ENCODE results near the gene PITPNC1. TPM values are rescaled to one million over a fixed set of nuclear protein-coding genes. Genes with fewer than 3 reads are reported as not detected.

The PITPNC1 gene
- total RNA-seq, 1 experiment from 2014 or later, result 6.3 TPM

DNA sequence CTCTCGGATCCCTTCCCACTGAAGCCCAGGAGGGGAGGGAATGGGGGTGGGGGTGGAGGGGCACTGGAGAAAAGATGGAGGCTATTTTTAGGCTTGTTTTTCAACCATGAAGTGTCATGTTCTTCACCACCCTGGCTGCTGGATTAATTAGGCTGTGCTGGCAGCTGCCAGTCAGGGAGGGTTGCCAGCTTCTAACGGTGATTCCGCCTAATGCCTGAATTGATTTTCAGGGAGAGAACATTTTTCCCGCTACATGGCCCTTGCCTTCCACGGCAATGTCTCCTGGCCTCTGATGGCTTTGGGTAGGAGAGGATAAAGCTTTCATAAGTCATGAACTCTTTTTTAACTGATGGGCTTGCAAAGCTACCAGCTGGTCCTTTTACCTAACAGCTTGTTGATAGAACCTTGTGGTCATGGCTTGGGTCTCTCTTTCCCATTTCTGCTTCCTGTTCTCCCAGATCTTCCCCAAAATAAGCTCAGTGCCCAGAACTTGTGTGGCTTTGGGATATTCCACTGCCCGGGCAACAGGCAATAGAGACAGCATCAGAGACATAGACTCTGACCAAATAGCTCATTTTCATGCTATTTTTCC, 167.4 kb downstream of the PITPNC1 start:
- in situ Hi-C loops (cut with HindIII; ENCODE audit: low pct_unique_long_range_greater_than_20kb, low sequenced_read_pairs), result no loop called here

DNA sequence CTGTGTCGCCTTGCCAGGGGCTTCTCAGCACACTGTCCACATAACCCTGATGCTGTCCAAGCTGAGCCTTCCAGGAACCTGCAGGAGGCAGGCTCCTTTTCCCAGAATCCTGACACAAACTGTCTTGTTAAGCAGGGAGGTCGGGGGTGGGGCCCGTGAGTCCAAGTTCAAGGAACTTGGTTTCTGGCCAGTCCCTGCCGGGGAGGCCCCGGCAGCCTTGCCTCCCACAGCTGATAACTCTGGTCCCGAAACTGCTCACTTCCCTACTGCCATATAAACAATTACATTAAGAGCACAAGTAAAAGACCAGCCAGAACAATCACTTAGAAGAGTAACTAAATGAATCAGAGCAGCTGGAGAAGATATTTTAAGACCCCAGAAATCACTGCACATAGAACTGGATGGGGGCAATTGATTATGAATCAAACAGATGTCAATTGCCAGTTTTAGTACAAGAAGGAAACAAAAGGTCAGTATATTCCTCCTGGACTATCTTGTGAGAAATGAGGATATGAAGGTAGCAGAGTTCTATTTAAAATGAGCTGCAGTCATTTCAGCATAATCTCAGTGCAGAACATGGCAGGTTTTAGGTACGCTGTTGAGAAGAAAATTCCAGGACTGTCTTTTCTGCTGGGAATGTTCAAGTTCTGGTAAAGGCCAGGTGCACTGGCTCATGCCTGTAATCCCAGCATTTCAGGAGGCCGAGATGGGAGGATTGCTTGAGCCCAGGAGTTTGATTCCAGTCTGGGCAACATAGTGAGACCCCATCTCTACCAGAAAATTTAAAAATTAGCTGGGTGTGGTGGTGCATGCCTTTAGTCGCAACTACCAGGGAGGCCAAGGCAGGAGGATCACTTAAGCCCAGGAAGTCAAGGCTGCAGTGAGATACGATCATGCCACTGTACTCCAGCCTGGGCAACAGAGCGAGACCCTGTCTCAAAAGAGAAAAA, 169.8 kb downstream of the PITPNC1 start:
- no peak for DNase-seq (ENCODE audit: low read depth)
- in situ Hi-C loops (cut with HindIII; ENCODE audit: low pct_unique_long_range_greater_than_20kb, low sequenced_read_pairs), result no loop called here

More for the DNA sequence above, 167.4 kb downstream of the PITPNC1 start:
- DNase-seq (ENCODE audit: low read depth), result no peak

DNA sequence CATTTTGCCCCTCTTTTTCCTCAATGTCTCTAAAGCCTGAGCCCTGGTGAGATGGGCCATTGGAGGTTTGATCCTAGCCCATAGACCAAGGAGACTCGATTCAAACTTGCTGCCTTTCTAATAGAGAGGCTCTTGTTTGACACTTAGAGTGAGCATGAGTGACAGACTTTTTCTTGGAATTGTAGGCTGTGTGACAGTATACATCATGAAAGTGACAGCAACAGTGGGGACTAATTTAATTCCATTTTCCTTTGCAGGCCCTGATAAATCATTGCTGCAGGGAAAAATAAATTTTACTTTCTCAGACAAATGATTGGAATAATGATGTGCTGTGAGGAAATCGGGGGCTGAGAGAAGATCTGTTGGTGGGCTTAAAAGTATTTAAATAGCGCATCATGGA, 171.6 kb downstream of the PITPNC1 start:
- in situ Hi-C loops (cut with HindIII; ENCODE audit: low pct_unique_long_range_greater_than_20kb, low sequenced_read_pairs), result no loop called here
- no peak for DNase-seq (ENCODE audit: low read depth)

DNA sequence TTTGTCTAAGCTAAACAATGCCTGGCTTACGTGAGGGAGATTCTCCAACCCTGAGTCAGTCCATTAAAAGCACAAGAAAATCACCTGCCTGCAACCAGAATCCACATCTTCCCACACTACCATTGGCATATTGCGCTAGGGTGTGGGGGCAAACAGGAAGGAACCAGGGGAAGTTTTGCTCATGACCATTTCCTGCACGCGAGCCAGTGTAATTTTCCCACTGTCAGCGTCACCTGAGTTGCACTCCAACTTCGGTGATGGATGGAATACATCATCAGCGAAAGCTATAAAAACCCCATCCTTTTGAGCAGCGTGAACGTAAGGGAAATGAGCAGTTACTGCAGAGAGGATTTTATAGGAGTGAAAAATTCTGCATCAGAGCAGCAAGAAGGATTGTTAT, 172.7 kb downstream of the PITPNC1 start:
- in situ Hi-C loops (cut with HindIII; ENCODE audit: low pct_unique_long_range_greater_than_20kb, low sequenced_read_pairs), result no loop called here
- no peak for DNase-seq (ENCODE audit: low read depth)

DNA sequence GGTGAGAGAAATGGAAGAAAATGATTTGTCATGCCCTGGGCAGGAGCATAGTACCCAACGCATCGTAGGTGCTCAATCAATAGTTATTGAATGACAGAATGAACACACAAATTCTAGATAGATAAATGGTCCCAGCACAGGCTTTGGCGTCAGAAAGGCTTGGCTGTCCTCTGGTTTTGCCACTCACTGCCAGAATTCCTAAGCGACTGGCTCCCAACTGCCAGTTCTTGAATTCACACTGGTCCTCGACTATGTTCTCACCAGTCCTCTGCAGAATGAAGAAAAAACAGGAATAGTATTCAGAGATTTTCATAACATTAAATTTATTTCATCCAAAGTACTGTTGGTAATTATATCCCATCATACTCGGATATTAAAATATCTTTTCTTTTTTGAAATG, 177.6 kb downstream of the PITPNC1 start:
- in situ Hi-C loops (cut with HindIII; ENCODE audit: low pct_unique_long_range_greater_than_20kb, low sequenced_read_pairs), result no loop called here
- no peak for DNase-seq (ENCODE audit: low read depth)

DNA sequence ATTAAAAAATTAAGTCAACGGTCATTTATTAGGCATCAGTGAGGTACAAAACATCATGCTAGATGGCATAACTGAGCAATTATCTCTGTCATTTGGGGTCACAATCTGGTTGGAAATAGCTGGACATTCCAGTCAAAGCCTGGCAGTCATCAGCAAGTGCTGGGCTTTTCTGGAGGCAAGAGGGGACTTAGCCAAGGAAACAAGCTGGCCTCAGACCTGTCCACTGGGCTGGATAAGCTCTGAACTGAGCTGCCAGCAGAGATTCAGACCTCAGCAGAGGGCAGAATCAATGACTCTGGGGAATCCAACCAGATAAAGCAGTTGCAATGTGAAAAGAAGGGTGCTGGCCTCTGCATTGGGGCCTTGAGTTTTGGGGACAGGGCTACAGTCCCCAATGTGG, 178.8 kb downstream of the PITPNC1 start:
- DNase-seq (ENCODE audit: low read depth), result no peak
- in situ Hi-C loops (cut with HindIII; ENCODE audit: low pct_unique_long_range_greater_than_20kb, low sequenced_read_pairs), result no loop called here

DNA sequence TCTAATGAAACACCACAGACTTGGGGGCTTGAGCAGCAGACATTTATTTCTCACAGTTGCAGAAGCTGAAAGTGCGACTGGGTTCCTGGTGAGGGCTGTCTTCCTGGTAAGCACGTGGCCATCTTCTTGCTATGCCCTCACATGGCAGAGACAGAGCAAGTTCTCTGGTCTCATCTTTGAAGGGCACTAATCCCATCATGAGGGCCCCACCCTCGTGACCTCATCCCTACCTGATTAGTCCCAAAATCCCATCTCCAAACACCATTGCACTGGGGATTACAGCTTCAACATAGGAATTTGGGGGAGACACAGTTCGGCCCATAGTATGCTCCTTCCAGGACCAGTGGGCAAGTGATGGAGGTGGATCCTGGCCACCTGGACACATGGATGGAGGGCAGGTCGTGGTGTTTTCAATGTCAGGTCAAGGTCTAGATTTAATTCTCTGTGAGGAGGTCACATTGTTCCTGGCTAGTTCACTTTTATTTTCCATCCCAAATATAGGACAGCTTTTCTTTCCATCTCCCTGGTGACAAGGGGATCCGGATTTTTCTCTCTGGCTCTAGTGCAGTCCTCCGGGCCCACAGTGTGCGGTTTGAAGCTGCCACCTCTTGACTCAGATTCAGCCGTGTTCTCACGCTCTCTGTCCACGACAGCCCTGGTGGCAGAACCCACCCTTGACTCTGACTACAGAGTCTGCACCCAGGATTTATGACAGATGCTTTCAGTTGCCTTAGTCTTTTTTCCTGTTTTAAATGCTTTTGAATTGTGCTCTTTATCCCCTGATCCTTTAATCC, 180.2 kb downstream of the PITPNC1 start:
- in situ Hi-C loops (cut with HindIII; ENCODE audit: low pct_unique_long_range_greater_than_20kb, low sequenced_read_pairs), result no loop called here

DNA sequence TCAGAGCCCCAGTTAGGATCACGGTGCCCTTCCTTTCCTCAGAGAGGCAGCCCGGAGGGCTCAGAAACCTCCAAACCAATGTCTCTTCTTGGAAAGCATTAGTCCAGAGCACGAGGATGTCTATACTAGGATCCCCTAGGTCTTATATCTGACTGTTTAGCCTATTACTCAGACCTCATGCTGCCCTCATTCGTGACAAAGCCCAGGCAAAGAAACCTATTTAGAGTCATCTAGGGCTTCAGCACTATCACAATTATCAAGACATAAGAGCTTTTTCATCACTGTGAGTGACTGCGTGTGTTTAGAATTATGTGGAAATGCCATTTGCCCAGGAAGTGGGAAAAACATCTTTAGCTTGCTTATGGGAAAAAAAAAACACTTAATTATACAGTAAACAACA, 180.8 kb downstream of the PITPNC1 start:
- in situ Hi-C loops (cut with HindIII; ENCODE audit: low pct_unique_long_range_greater_than_20kb, low sequenced_read_pairs), result no loop called here
- DNase-seq (ENCODE audit: low read depth), result no peak

More for the DNA sequence above, 180.2 kb downstream of the PITPNC1 start:
- no peak for DNase-seq (ENCODE audit: low read depth)

DNA sequence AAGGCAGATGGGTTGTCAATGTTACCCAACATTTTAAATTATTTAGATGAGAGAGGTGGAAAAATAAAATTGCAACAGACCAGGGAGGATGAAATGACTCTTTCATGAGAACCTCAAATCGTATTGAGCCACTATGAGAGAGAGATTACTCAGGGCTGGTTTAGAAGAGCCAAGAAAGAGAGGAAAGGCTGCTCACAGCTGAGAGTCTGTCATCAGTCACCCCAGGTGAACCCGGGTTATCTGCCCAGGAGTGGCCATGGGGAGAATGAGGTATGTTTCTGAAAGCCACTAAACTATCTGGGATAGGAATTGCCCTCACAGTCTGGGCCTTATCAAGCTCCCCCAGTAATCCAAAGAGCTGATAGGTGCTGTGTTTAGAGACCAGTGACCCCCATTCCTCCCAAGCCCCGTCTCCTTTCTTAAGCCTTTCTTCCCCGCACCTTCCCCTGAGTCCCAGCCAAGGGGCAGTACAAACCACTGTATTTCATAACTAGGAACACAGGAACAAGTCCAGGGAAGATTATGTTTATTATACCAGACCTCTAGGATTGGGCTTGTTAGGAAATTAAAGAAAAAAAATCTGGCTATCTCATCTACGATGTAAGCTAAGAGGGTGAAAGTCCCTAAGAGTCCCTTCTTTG, 181.8 kb downstream of the PITPNC1 start:
- in situ Hi-C loops (cut with HindIII; ENCODE audit: low pct_unique_long_range_greater_than_20kb, low sequenced_read_pairs), result no loop called here
- no peak for DNase-seq (ENCODE audit: low read depth)

DNA sequence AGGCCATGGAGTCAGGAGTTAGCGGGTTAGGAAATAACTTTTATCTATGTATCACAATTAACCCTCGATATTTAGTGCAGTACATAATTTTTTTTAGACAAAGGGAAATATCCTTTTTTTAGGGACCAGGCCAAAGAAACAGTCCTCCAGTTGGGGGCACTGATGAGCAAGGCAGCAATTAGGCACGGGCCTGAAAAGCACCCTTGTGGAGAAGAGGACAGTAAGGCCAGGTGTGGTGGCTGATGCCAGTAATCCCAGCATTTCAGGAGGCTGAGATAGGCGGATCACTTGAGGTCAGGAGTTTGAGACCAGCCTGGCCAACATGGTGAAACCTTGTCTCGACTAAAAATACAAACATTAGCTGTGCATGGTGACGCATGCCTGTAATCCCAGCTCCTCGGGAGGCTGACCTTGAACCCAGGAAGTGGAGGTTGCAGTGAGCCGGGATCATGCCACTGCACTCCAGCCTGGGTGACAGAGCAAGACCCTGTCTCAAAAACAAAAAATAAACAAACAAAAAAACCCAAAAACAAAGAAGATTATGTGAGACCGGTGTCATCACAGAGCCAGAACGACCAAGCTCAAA, 182.4 kb downstream of the PITPNC1 start:
- in situ Hi-C loops (cut with HindIII; ENCODE audit: low pct_unique_long_range_greater_than_20kb, low sequenced_read_pairs), result no loop called here
- no peak for DNase-seq (ENCODE audit: low read depth)

DNA sequence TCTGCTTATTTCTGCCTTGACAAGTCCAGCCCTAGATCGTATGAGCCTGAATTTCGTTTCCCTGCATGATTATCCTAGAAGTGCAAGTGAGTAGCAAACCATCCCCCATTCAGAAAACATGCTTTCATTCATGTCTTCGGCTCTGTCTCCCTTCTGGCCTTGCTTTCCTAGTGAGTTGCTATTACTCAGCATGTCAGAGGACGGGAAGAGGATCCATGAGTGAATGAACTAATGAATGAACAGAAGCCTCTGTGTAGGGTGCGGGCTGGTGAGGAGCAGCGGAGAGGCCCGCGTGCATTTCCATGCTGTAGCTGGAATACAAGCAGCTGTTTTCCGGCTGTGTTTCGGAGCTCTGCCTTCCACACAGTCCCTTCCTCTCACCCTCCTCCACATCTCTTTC, 184.9 kb downstream of the PITPNC1 start:
- DNase-seq (ENCODE audit: low read depth), result no peak
- in situ Hi-C loops (cut with HindIII; ENCODE audit: low pct_unique_long_range_greater_than_20kb, low sequenced_read_pairs), result no loop called here

DNA sequence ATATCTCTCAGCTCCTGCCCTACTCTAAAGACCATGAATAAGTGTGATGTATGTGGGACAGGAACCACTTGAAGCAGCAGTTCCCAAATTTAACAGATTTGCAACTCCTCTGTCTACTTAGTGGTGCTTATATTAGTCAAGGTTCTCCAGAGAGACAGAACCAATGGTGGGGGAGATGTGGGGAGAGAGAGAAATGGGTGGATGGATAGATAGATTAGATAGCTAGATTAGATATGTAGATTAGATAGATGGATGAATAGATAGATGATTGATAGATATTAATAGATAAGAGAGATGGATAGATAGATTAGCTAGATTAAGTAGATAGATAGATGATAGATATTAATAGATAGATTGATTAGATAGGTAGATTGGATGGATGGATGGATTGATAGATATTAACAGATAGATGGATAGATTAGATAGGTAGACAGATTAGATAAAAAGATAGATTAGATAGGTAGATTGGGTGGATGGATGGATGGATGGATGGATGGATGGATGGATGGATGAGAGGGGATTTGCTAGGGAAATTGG, 186.7 kb downstream of the PITPNC1 start:
- no peak for DNase-seq (ENCODE audit: low read depth)
- in situ Hi-C loops (cut with HindIII; ENCODE audit: low pct_unique_long_range_greater_than_20kb, low sequenced_read_pairs), result no loop called here

DNA sequence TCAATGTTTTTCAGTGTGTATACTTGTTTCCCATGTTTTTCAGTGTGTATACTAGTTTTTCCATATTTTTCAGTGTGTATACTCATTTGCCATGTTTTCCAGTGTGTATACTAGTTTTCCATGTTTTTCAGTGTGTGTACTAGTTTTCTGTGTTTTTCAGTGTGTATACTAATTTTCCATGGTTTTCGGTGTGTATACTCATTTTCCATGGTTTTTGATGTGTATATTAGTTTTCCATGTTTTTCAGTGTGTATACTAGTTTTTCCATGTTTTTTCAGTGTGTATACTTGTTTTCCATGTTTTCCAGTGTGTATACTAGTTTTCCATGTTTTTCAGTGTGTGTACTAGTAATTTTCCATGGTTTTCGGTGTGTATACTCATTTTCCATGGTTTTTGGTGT, 188.0 kb downstream of the PITPNC1 start:
- no peak for DNase-seq (ENCODE audit: low read depth)
- in situ Hi-C loops (cut with HindIII; ENCODE audit: low pct_unique_long_range_greater_than_20kb, low sequenced_read_pairs), result no loop called here

DNA sequence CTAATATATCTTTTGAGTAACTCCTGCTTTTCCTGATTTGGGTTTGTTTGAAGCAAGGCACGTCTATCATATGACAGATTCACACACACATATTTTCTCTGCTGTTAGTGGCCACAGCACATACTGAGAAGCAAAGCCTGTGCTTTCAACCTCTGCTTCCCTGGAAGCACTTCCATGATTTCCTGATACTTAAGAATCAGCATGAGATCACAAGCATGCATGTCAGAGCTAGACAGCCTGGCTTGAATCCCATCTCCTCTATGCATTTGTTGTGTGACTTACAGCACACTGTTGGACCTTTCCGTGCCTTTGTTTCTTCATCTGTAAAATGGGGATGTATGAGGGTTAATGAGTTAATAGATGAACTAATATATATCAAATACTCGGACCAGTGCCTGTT, 189.6 kb downstream of the PITPNC1 start:
- no peak for DNase-seq (ENCODE audit: low read depth)
- in situ Hi-C loops (cut with HindIII; ENCODE audit: low pct_unique_long_range_greater_than_20kb, low sequenced_read_pairs), result no loop called here

DNA sequence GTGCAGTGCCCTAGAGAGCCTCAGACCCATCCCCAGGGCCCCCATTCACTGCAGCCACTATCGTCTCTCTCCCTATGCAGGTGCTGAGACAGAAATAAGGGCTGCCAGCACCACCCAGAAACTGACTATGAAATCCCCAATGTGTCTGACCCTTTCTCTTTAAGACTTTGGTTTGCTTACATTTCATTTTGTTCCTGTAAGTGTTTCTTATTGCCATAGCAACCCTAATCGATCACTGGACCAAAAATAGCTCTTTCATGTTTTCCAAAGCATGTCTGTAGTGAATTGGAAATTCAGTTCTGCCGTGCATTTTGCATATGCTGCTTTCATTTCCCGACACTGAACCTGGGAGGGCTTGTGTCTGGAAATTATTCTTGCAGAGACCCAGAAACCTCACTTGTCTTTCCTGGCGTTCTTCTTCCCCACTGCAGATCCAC, 192.0 kb downstream of the PITPNC1 start:
- in situ Hi-C loops (cut with HindIII; ENCODE audit: low pct_unique_long_range_greater_than_20kb, low sequenced_read_pairs), result no loop called here
- DNase-seq (ENCODE audit: low read depth), result no peak

DNA sequence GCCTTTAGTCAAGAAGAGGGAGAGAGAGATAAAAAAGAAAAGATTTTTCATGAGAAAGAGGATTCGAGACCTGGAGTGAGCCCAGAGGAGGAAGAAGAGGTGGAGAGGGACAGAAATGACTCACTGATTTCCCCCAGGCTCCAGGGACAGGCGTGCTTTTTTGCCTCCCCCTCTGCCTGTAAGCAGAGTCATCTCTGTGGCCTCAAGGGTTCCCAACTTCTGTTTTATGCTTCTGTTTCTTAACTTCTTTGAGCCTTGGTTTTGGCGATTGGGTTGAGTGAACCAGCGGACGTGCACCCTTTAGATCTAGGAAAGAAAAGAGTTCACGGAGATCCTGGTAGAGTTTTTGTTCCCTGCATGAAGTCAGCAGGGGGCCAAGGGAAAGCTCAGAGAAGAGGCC, 192.8 kb downstream of the PITPNC1 start:
- no peak for DNase-seq (ENCODE audit: low read depth)
- in situ Hi-C loops (cut with HindIII; ENCODE audit: low pct_unique_long_range_greater_than_20kb, low sequenced_read_pairs), result no loop called here

DNA sequence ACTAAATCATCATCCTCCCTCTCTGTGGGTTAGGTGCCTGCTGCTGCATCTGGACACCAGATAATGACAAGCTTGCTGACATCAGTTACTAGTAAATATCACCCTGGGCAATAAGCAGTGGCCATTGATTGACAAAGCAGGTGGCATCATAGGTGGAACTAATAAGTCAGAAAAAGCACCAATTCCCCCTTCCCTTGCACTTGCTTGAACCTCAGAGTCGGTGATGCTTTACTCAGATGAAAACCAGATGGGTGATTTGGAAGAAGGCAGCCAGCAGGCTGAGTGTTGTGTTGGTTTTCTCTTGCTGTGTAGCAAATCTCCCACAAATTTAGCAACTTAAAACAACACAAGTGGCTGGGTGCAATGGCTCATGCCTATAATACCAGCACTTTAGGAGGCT, 193.7 kb downstream of the PITPNC1 start:
- no peak for DNase-seq (ENCODE audit: low read depth)
- in situ Hi-C loops (cut with HindIII; ENCODE audit: low pct_unique_long_range_greater_than_20kb, low sequenced_read_pairs), result no loop called here

DNA sequence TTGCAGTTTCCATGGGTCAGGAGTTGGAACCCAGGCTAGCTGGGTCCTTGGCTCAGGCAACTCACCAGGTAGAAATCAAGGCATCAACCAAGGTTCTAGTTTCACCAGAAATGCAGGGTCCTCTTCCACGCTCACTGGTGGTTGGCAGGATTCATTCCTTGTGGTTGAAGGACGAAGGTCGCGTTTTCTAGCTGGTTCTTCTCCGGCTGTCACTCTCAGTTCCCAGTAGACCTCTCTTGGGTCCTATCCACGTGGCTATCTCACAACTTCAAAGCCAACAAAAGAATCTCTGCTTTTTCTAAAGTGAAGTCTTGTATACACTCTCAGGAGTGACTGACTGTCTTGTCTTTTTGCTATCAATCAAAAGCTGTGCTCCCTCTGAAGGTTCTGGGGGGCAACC, 194.4 kb downstream of the PITPNC1 start:
- in situ Hi-C loops (cut with HindIII; ENCODE audit: low pct_unique_long_range_greater_than_20kb, low sequenced_read_pairs), result no loop called here
- no peak for DNase-seq (ENCODE audit: low read depth)

All from Caki2 (cell line).